Neural crest cell (in vitro differentiated cells): Measurements from ENCODE around the gene CDH10. TPM values are rescaled to one million over a fixed set of nuclear protein-coding genes. Genes with fewer than 3 reads are reported as not detected.

ENCODE experiments used
- DNase-seq: peaks from one replicate; pipeline ENCODE4 v3.0.0; 2021; ENCODE audit warnings: low read depth, mixed read lengths, low spot score
- H3K27ac Mint-ChIP-seq: one replicate; pipeline ENCODE4 v1.8.0; 2021; ENCODE audit warnings: mild to moderate bottlenecking, mixed read lengths; ENCODE audit not compliant: unreplicated experiment
- H3K27me3 Mint-ChIP-seq: 2 replicates; pipeline ENCODE4 v1.8.0; 2021; ENCODE audit warnings: low read depth, mild to moderate bottlenecking, mixed read lengths
- H3K36me3 Mint-ChIP-seq: 2 replicates; pipeline ENCODE4 v1.8.0; 2021; ENCODE audit warnings: low read depth, mild to moderate bottlenecking, mixed read lengths
- H3K4me1 Mint-ChIP-seq: 2 replicates; pipeline ENCODE4 v1.8.0; 2021; ENCODE audit warnings: mixed read lengths
- H3K4me3 Mint-ChIP-seq: one replicate; pipeline ENCODE4 v1.8.0; 2021; ENCODE audit warnings: mild to moderate bottlenecking, mixed read lengths
- H3K9me3 Mint-ChIP-seq: 2 replicates; pipeline ENCODE4 v1.8.0; 2021; ENCODE audit warnings: mixed read lengths
- total RNA-seq: library from RNA; stranded (reverse); gene quantifications from 2 replicates; pipeline ENCODE4 v1.2.1, GENCODE V29; 2021
- TF ChIP-seq, protein P1 (sequence below): fragments of 200-600 bp; sonication (generic); conservative IDR thresholded peaks from 2 replicates; pipeline ENCODE4 v1.5.0; 2021; ENCODE audit warnings: antibody characterized with exemption, mild to moderate bottlenecking

The CDH10 gene
- total RNA-seq, 1 donor from 2014 or later = 4.8 TPM

DNA sequence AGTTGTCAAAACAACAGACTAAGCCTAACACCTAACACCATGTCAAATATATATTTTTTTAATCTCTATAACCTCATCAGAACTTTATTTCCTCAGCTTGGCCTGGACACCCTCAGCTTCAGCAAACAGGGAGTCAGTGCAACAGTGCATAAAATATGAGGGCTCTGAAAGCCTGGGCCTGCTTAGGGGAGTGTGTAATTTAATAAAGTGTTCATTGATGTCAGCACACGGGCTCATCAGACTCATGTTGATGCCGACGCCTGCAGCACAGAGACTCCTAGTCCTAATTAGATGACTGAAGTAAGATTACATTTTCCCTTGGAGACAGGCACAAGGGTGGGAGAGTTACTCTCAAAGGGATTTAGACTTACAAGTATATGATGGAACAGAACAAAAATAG, 37.8 kb downstream of the CDH10 start:
- H3K4me3 Mint-ChIP-seq = no peak overlapping the region
- H3K27ac Mint-ChIP-seq = no peak overlapping the region
- peaks cover 4% of the 10 kb centered on the region for H3K36me3 Mint-ChIP-seq
- peaks cover 6% of the 10 kb centered on the region for H3K4me1 Mint-ChIP-seq
- H3K9me3 Mint-ChIP-seq = peaks cover 3% of the 10 kb centered on the region
- no peaks in the 10 kb centered on the region for H3K27me3 Mint-ChIP-seq
- no peak for DNase-seq
- TF ChIP-seq, protein P1, sequence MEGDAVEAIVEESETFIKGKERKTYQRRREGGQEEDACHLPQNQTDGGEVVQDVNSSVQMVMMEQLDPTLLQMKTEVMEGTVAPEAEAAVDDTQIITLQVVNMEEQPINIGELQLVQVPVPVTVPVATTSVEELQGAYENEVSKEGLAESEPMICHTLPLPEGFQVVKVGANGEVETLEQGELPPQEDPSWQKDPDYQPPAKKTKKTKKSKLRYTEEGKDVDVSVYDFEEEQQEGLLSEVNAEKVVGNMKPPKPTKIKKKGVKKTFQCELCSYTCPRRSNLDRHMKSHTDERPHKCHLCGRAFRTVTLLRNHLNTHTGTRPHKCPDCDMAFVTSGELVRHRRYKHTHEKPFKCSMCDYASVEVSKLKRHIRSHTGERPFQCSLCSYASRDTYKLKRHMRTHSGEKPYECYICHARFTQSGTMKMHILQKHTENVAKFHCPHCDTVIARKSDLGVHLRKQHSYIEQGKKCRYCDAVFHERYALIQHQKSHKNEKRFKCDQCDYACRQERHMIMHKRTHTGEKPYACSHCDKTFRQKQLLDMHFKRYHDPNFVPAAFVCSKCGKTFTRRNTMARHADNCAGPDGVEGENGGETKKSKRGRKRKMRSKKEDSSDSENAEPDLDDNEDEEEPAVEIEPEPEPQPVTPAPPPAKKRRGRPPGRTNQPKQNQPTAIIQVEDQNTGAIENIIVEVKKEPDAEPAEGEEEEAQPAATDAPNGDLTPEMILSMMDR = no peak

DNA sequence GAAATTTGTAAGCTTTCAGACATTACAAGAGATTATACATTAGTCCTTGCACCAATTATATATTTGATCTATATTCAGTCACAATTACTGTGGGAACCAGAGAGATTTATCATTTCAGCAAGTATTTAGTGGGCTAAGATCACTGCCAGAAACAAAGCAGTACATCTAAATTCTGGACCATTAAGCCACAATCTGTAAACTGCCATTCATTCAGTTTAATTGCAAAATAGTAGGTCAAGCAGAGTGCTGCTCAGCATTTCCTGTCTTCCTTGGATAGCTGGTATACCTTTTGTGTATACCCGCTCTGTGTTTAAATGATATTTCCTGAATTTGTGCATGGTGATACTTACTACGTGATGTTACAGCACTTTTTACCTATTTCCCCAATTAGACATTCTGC, 42.6 kb downstream of the CDH10 start:
- H3K4me1 Mint-ChIP-seq = peaks cover 8% of the 10 kb centered on the region
- H3K9me3 Mint-ChIP-seq = no peaks in the 10 kb centered on the region
- DNase-seq = no peak
- H3K27ac Mint-ChIP-seq = no peak overlapping the region
- H3K36me3 Mint-ChIP-seq = no peaks in the 10 kb centered on the region
- no peaks in the 10 kb centered on the region for H3K27me3 Mint-ChIP-seq
- TF ChIP-seq, protein P1 = no peak
- no peak overlapping the region for H3K4me3 Mint-ChIP-seq

DNA sequence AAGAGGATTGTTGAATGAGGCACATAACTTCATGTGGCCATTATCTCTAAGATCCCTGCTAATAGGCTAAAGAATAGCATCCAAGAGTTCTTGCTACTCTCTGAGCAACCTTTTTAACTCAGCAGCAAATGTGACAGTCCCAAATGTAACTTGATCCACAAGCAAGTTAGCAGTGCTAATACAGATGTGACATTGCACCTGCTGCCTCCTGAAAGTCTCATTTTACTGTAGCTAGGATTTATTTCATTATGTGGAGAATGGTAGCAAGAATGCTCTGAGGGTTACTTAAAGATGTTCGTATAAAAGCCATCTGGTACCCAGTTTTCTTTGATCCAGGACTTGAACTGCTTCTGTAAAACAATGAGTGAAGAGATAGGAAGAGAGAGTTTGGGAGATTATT, 45.8 kb downstream of the CDH10 start:
- TF ChIP-seq, protein P1 = no peak
- Mint-ChIP-seq H3K27ac (no peak overlapping the region), H3K4me1 (peaks cover 3% of the 10 kb centered on the region)

DNA sequence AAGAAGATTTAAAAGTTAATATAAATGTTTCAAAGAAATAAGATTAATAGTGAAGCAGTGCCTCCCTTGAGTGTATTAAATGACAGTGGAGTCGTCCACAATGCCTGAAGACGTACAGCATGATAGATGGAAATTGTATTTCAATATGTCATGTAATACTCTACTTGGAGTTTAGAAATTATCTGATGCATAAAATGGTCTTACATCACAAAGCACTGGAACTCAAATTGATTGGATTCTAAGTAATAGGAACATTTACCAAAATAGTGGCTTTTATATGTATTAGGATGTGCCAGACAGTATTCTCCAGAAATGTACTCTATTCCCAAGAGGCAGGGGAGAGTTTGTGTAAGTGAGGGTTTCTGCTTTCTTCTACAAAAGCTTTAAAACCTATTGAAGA, 49.4 kb downstream of the CDH10 start:
- H3K27ac Mint-ChIP-seq = no peak overlapping the region
- H3K4me3 Mint-ChIP-seq = no peak overlapping the region
- peaks cover 3% of the 10 kb centered on the region for H3K4me1 Mint-ChIP-seq
- TF ChIP-seq, protein P1 = no peak
- H3K9me3 Mint-ChIP-seq = no peaks in the 10 kb centered on the region
- DNase-seq = no peak
- H3K27me3 Mint-ChIP-seq = no peaks in the 10 kb centered on the region
- no peaks in the 10 kb centered on the region for H3K36me3 Mint-ChIP-seq

More for the DNA sequence above, 45.8 kb downstream of the CDH10 start:
- DNase-seq = no peak
- Mint-ChIP-seq H3K9me3 (no peaks in the 10 kb centered on the region), H3K27me3 (no peaks in the 10 kb centered on the region), H3K36me3 (no peaks in the 10 kb centered on the region), H3K4me3 (no peak overlapping the region)

DNA sequence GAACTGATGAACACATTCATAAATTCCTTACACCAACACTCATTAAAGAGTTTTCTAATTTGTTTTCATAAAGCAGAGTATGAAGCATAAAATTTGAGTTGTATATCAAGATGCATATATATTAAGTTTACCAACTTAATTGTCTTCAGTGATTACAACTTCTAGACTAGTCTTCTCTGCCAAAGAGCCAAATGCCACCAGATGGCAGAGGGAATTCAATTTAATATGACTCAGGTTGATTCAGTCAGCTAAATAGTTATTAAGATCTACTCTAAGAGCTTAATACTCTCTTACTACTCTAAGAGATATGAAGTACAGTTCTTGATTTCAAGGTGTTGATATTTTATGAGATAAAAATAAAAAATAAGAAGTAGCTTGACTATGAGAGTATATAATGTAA, 53.4 kb downstream of the CDH10 start:
- H3K27me3 Mint-ChIP-seq = no peaks in the 10 kb centered on the region
- no peaks in the 10 kb centered on the region for H3K9me3 Mint-ChIP-seq
- H3K36me3 Mint-ChIP-seq = no peaks in the 10 kb centered on the region
- no peak overlapping the region for H3K4me3 Mint-ChIP-seq
- DNase-seq = no peak
- no peaks in the 10 kb centered on the region for H3K4me1 Mint-ChIP-seq
- TF ChIP-seq, protein P1 = no peak
- H3K27ac Mint-ChIP-seq = no peak overlapping the region

DNA sequence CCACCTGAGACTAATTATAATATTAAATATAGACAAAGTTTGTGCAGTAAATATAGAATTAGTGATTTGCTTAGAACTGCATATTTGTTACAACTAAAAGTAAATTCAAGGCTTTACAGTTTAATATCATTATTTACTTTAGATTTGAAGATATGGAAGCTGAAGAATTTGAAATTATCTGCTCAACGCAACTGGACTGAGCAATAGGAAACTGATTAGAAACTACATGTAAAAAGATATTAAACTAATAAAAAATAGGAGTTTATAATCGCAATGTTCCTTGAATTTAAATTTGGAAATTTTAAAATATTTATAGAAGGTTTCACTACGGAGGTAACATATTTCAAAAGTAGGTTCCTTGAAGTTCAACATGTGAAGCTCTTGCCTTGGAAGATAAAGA, 55.2 kb downstream of the CDH10 start:
- no peaks in the 10 kb centered on the region for H3K4me1 Mint-ChIP-seq
- no peak overlapping the region for H3K4me3 Mint-ChIP-seq
- TF ChIP-seq, protein P1 = no peak
- DNase-seq = no peak
- no peak overlapping the region for H3K27ac Mint-ChIP-seq
- H3K9me3 Mint-ChIP-seq = no peaks in the 10 kb centered on the region
- H3K36me3 Mint-ChIP-seq = peaks cover 3% of the 10 kb centered on the region
- H3K27me3 Mint-ChIP-seq = no peaks in the 10 kb centered on the region
